Prostate gland (tissue), 2 donors: ENCODE results near the gene GOLGA6L1. TPM values are rescaled to one million over a fixed set of nuclear protein-coding genes. Genes with fewer than 3 reads are reported as not detected.

Source experiments
- DNase-seq: peaks from one replicate; pipeline ENCODE4 v3.0.0-alpha.2; 2019; ENCODE audit warnings: low spot score
- H3K27ac ChIP-seq, 2 donors: fragments of 200-600 bp; sonication (generic); 2 replicates each; pipeline ENCODE4 v1.5.1; 2017 to 2019
- H3K27me3 ChIP-seq: fragments of 200-600 bp; sonication (generic); replicated peaks from 2 replicates; pipeline ENCODE4 v1.5.1; 2019; ENCODE audit not compliant: insufficient read depth
- H3K36me3 ChIP-seq, 2 donors: fragments of 200-600 bp; sonication (generic); 1 replicate in 1 of 2; 2 replicates in 1 of 2; pipeline versions ENCODE4 v1.5.1 to v1.8.1; 2017 to 2019
- H3K4me1 ChIP-seq: fragments of 200-600 bp; sonication (generic); replicated peaks from 2 replicates; pipeline ENCODE4 v1.5.1; 2019
- H3K4me3 ChIP-seq, 2 donors: fragments of 200-600 bp; sonication (generic); 2 replicates each; pipeline ENCODE4 v1.5.1; 2017 to 2019
- H3K9me3 ChIP-seq: fragments of 200-600 bp; sonication (generic); 2 replicates; pipeline ENCODE4 v1.5.1; 2017
- POLR2A ChIP-seq: fragments of 450-650 bp; IDR thresholded peaks from one replicate; pipeline ENCODE4 v1.6.1; 2016; ENCODE audit warnings: antibody characterized with exemption, mild to moderate bottlenecking
- POLR2AphosphoS5 ChIP-seq: sonication (generic); formaldehyde crosslinking; IDR thresholded peaks from one replicate; pipeline ENCODE4 v1.6.1; 2017; ENCODE audit warnings: antibody characterized with exemption
- WGBS: methylation state at CpG from one replicate; pipeline ENCODE4 v1.1.5; 2018; 5-methylcytosine and 5-hydroxymethylcytosine counted together
- intact Hi-C: fragments of 100-400 bp; cut with DNase I; formaldehyde crosslinking; loops from one replicate; pipeline ENCODE4 v1.14.2; 2022
- small RNA-seq, 2 donors: library from RNA; depleted of rRNA; stranded (forward); fragments of <200 nt; gene quantifications; one replicate each; pipeline ENCODE3, GENCODE V24; 2016
- total RNA-seq, 2 donors: library from RNA; depleted of rRNA; stranded (reverse); fragments of >200 nt; gene quantifications; one replicate each; pipeline ENCODE4 v1.1.0, GENCODE V29; 2016
- TF ChIP-seq, protein P1 (sequence below), 4 experiments: fragments of 200-600 bp in 2 of 4; fragments of 450-650 bp in 2 of 4; sonication (generic) in 2 of 4; IDR thresholded peaks; 1 replicate in 3 of 4; 2 replicates in 1 of 4; pipeline ENCODE4 v1.5.1; 2016 to 2019; ENCODE audit warnings: antibody characterized with exemption in 4 of 4, mild to moderate bottlenecking in 2 of 4, moderate library complexity in 2 of 4

GOLGA6L1 gene
- total RNA-seq, 2 donors from 2014 or later = not detected

GRCh38 chr15:23079766-23080165 lies 56.9 kb downstream of the GOLGA6L1 start:
- Histone ChIP-seq H3K4me3 (no peak overlapping the region), H3K36me3 (no peaks in the 10 kb centered on the region), H3K4me1 (no peaks in the 10 kb centered on the region), H3K27ac (no peak overlapping the region), H3K27me3 (no peaks in the 10 kb centered on the region), H3K9me3 (no peaks in the 10 kb centered on the region)
- DNase-seq = no peak
- intact Hi-C loops = no loop called here
- 84% methylated on average over 7 of the region's 7 CpGs for WGBS
- no peak for TF ChIP-seq POLR2A
- no peak for TF ChIP-seq POLR2AphosphoS5
- TF ChIP-seq, protein P1, sequence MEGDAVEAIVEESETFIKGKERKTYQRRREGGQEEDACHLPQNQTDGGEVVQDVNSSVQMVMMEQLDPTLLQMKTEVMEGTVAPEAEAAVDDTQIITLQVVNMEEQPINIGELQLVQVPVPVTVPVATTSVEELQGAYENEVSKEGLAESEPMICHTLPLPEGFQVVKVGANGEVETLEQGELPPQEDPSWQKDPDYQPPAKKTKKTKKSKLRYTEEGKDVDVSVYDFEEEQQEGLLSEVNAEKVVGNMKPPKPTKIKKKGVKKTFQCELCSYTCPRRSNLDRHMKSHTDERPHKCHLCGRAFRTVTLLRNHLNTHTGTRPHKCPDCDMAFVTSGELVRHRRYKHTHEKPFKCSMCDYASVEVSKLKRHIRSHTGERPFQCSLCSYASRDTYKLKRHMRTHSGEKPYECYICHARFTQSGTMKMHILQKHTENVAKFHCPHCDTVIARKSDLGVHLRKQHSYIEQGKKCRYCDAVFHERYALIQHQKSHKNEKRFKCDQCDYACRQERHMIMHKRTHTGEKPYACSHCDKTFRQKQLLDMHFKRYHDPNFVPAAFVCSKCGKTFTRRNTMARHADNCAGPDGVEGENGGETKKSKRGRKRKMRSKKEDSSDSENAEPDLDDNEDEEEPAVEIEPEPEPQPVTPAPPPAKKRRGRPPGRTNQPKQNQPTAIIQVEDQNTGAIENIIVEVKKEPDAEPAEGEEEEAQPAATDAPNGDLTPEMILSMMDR (IDR thresholded peaks at IDR 0.05) = no peak

Small RNA genes within 50 kb of the gene (small RNA-seq; reads per million reads assigned to genes)
- gene RN7SL106P = 0 reads per million in 2 donors

Other genes with a start within 250 kb of the GOLGA6L1 start
- gene CYFIP1, start 156.5 kb downstream of the GOLGA6L1 start, total RNA-seq = 100 to 1,000 TPM in 1 of 2 donors, 10 to 100 TPM in 1; 97.1 to 121 TPM
- 10 to 100 TPM; 25.0 to 38.7 TPM for gene TUBGCP5, start 97.3 kb downstream of the GOLGA6L1 start, total RNA-seq
- gene GOLGA6L26, start 197.4 kb upstream of the GOLGA6L1 start, total RNA-seq = not detected
- 1 to 10 TPM in 1 of 2 donors, under 1 TPM in 1; 0.05 to 1.5 TPM for gene GOLGA8S, start 217.9 kb upstream of the GOLGA6L1 start, total RNA-seq